ENCODE measurements around the gene FHDC1.

Gene FHDC1

GRCh38 chr4:152936446-152937335 is 568 bp downstream of the FHDC1 start:
- DNase-seq = no peak

GRCh38 chr4:152937336-152938236 is 1.5 kb downstream of the FHDC1 start:
- DNase-seq = no peak

- DNase-seq = no peak
Measured at GRCh38 chr4:152938237-152938947, 2.3 kb downstream of the FHDC1 start.

GRCh38 chr4:152939621-152940020 is 3.5 kb downstream of the FHDC1 start:
- DNase-seq = no peak

GRCh38 chr4:152940461-152940860 is 4.3 kb downstream of the FHDC1 start:
- DNase-seq = no peak

GRCh38 chr4:152941411-152941810 is 5.3 kb downstream of the FHDC1 start:
- no peak for DNase-seq

GRCh38 chr4:152942346-152942745 is 6.2 kb downstream of the FHDC1 start:
- DNase-seq = no peak

- DNase-seq = no peak
Measured at GRCh38 chr4:152943672-152944071, 7.5 kb downstream of the FHDC1 start.

GRCh38 chr4:152944666-152945320 is 8.7 kb downstream of the FHDC1 start:
- no peak for DNase-seq

- DNase-seq = no peak
Measured at GRCh38 chr4:152945639-152946038, 9.5 kb downstream of the FHDC1 start.

GRCh38 chr4:152946446-152946845 is 10.3 kb downstream of the FHDC1 start:
- DNase-seq = no peak

GRCh38 chr4:152947311-152947710 is 11.2 kb downstream of the FHDC1 start:
- no peak for DNase-seq

GRCh38 chr4:152949930-152950329 is 13.8 kb downstream of the FHDC1 start:
- DNase-seq = no peak

GRCh38 chr4:152950402-152951274 is 14.5 kb downstream of the FHDC1 start:
- DNase-seq = no peak

GRCh38 chr4:152951348-152951747 is 15.2 kb downstream of the FHDC1 start:
- DNase-seq = no peak

- no peak for DNase-seq
Measured at GRCh38 chr4:152953514-152953913, 17.4 kb downstream of the FHDC1 start.

- no peak for DNase-seq
Measured at GRCh38 chr4:152954741-152955140, 18.6 kb downstream of the FHDC1 start.

GRCh38 chr4:152956147-152956546 is 20.0 kb downstream of the FHDC1 start:
- no peak for DNase-seq

- DNase-seq = no peak
Measured at GRCh38 chr4:152956650-152957436, 20.7 kb downstream of the FHDC1 start.

GRCh38 chr4:152957437-152958171 is 21.5 kb downstream of the FHDC1 start:
- no peak for DNase-seq
